ENCODE data around the gene ARHGEF2. TPM values are rescaled to one million over a fixed set of nuclear protein-coding genes. Genes with fewer than 3 reads are reported as not detected.

Gene ARHGEF2
- total RNA-seq, 2 experiments from 2014 or later = 147 to 150 TPM

DNA sequence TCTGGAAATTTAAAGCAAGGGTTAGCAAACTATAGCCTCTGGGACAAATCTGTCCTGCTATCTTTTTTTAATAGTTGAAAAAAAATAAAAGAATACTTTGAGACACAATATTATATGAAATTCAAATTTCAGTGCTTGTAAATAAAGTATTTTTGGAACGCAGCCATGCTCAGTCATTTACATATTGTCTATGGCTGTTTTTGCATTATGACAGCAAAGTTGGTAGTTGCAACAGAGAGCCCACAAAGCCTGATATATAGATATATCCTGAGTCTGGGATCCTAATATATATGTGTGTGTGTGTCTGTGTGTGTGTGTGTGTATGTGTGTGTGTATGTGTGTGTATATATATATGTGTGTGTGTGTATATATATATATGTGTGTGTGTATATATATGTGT lies 21.6 kb upstream of the ARHGEF2 start:
- POLR2A ChIA-PET = interaction anchor here (1.3 kb wide), 1 partner anchor 29 kb away, joined by 3 read pairs; no protein-coding TSS in a partner anchor
- ATAC-seq (no peak), DNase-seq (no peak)
- Mint-ChIP-seq H3K27me3 (no peaks in the 10 kb centered on the region), H3K4me3 (no peak overlapping the region), H3K4me1 (ENCODE audit: low read depth) (peaks cover 9% of the 10 kb centered on the region), H3K9me3 (no peaks in the 10 kb centered on the region), H3K36me3 (ENCODE audit: low read depth) (no peaks in the 10 kb centered on the region), H3K27ac (no peak overlapping the region)
- intact Hi-C loops (cut with micrococcal nuclease) = no loop called here
- no peak for TF ChIP-seq CTCF (IDR thresholded peaks at IDR 0.05)
- CTCF ChIA-PET = interaction anchor here (1.2 to 3.0 kb wide), 2 partner anchors 10 to 11 kb away, joined by 4 to 11 read pairs; no protein-coding TSS in a partner anchor

GRCh38 chr1:155996166-155996565 lies 17.8 kb upstream of the ARHGEF2 start:
- ChIA-PET POLR2A (interaction anchor here (0.6 to 1.6 kb wide), 4 partner anchors 13 to 72 kb away, joined by 3 to 8 read pairs (median 4); no protein-coding TSS in a partner anchor), CTCF (interaction anchor here (0.6 to 3.5 kb wide), 4 partner anchors 12 to 58 kb away, joined by 4 to 18 read pairs (median 6); no protein-coding TSS in a partner anchor)
- H3K4me3 Mint-ChIP-seq = no peak overlapping the region
- no peak overlapping the region for H3K27ac Mint-ChIP-seq
- no peak for TF ChIP-seq CTCF (IDR thresholded peaks at IDR 0.05)
- no peaks in the 10 kb centered on the region for H3K9me3 Mint-ChIP-seq
- ATAC-seq (no peak), DNase-seq (no peak)
- no peaks in the 10 kb centered on the region for H3K4me1 Mint-ChIP-seq (ENCODE audit: low read depth)
- H3K36me3 Mint-ChIP-seq (ENCODE audit: low read depth) = no peaks in the 10 kb centered on the region
- H3K27me3 Mint-ChIP-seq = no peaks in the 10 kb centered on the region
- intact Hi-C loops (cut with micrococcal nuclease) = no loop called here

- Mint-ChIP-seq H3K27me3 (no peaks in the 10 kb centered on the region), H3K4me1 (ENCODE audit: low read depth) (peaks cover 10% of the 10 kb centered on the region), H3K36me3 (ENCODE audit: low read depth) (no peaks in the 10 kb centered on the region), H3K9me3 (no peaks in the 10 kb centered on the region), H3K27ac (no peak overlapping the region), H3K4me3 (no peak overlapping the region)
- no peak for DNase-seq
- POLR2A ChIA-PET = interaction anchor here (0.7 kb wide), 1 partner anchor 73 kb away, joined by 4 read pairs; no protein-coding TSS in a partner anchor
- ATAC-seq = no peak
- intact Hi-C loops (cut with micrococcal nuclease) = no loop called here
- CTCF ChIA-PET = interaction anchor here (5.6 kb wide), 1 partner anchor 55 kb away, joined by 113 read pairs; the partner anchor contains the start of gene RXFP4
- TF ChIP-seq CTCF (IDR thresholded peaks at IDR 0.05) = no peak
Observed at GRCh38 chr1:155993595-155993994, 15.2 kb upstream of the ARHGEF2 start.

- Mint-ChIP-seq H3K4me1 (ENCODE audit: low read depth) (peaks cover 10% of the 10 kb centered on the region), H3K9me3 (no peaks in the 10 kb centered on the region), H3K27ac (no peak overlapping the region), H3K27me3 (no peaks in the 10 kb centered on the region), H3K36me3 (ENCODE audit: low read depth) (no peaks in the 10 kb centered on the region), H3K4me3 (no peak overlapping the region)
- no peak for DNase-seq
- intact Hi-C loops (cut with micrococcal nuclease) = no loop called here
- ChIA-PET CTCF (interaction anchor here (0.6 to 5.6 kb wide), 49 partner anchors 9 to 292 kb away, joined by 3 to 113 read pairs (median 5); partner anchors contain the start of genes ARHGEF2, KHDC4, RXFP4 and SMG5), POLR2A (interaction anchor here (0.6 to 1.7 kb wide), 11 partner anchors 12 to 62 kb away, joined by 3 to 9 read pairs (median 4); partner anchors contain the start of genes ARHGEF2, KHDC4 and SSR2)
- TF ChIP-seq CTCF (IDR thresholded peaks at IDR 0.05) = no peak
- ATAC-seq = no peak
Observed at GRCh38 chr1:155990005-155990739, 11.8 kb upstream of the ARHGEF2 start.
